ENCODE results near the gene RPS6KA5. TPM values are rescaled to one million over a fixed set of nuclear protein-coding genes. Genes with fewer than 3 reads are reported as not detected.

Gene RPS6KA5
- total and polyA plus RNA-seq, 2 donors from 2014 or later, result 0.95 to 9.4 TPM

DNA sequence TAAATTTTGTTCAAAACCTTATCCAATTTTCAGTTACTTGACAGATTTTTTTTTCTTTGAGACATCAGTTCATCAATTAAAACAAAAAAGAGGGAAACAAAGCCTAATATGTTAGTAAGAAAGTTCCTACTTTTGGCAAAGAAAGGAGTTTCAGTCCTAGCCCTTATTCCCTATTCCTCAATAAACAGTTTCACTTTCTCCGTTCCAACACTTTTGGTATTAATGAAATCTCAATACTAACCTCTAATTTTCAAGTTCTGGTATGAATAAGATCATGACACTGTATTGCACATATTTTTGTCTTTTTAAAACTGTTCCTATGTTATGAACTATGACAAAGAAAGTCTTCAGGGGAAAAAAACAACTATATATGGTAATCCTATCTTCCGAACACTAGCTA is 48.4 kb downstream of the RPS6KA5 start:
- H3K36me3 ChIP-seq (ENCODE audit: control insufficient read depth in 2 of 3, insufficient read depth in 3 of 3, low read length in 3 of 3), result no peaks in the 10 kb centered on the region
- DNase-seq (no peak), FAIRE-seq (peak; percentile 47)
- TF ChIP-seq, protein P1, sequence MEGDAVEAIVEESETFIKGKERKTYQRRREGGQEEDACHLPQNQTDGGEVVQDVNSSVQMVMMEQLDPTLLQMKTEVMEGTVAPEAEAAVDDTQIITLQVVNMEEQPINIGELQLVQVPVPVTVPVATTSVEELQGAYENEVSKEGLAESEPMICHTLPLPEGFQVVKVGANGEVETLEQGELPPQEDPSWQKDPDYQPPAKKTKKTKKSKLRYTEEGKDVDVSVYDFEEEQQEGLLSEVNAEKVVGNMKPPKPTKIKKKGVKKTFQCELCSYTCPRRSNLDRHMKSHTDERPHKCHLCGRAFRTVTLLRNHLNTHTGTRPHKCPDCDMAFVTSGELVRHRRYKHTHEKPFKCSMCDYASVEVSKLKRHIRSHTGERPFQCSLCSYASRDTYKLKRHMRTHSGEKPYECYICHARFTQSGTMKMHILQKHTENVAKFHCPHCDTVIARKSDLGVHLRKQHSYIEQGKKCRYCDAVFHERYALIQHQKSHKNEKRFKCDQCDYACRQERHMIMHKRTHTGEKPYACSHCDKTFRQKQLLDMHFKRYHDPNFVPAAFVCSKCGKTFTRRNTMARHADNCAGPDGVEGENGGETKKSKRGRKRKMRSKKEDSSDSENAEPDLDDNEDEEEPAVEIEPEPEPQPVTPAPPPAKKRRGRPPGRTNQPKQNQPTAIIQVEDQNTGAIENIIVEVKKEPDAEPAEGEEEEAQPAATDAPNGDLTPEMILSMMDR (IDR thresholded peaks at IDR 0.05; ENCODE audit: borderline replicate concordance, extremely low read depth, insufficient read depth), result no peak
- no peak overlapping the region for H3K9ac ChIP-seq (ENCODE audit: low read length in 3 of 3)
- H3K4me1 ChIP-seq (ENCODE audit: control insufficient read depth in 2 of 3, insufficient read depth in 2 of 3, low read depth in 1 of 3, low read length in 3 of 3), result peaks cover 0 to 3% (median 0%) of the 10 kb centered on the region in 3 donors
- H3K9me3 ChIP-seq (ENCODE audit: control insufficient read depth in 2 of 3, insufficient read depth in 1 of 3, low read length in 3 of 3), result no peaks in the 10 kb centered on the region
- intact Hi-C loops (cut with DNase I), result no loop called here
- H3K27ac ChIP-seq (ENCODE audit: low read depth in 2 of 2, low read length in 2 of 2), result no peak overlapping the region
- H3K27me3 ChIP-seq (ENCODE audit: control insufficient read depth, insufficient read depth, low read length), result no peaks in the 10 kb centered on the region
- H3K4me3 ChIP-seq (ENCODE audit: low read length in 3 of 3), result no peak overlapping the region

DNA sequence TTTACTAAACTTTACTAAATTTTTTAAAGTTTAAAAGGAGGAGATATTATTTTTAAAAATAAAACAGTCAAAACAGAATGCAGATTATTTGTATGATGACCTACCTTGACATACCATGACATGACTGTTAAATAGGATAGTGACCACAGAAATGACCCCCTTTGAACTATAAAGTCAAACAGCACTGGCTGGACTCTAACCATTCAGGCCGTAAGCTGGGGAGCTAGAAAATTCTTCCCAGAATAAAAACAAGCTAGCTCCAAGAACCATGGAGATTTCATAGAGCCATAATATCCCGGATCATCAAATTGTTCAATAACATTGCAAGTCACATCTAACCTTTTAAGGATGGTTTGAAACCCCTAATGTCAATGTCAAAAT is 50.3 kb downstream of the RPS6KA5 start:
- no peak for DNase-seq
- H3K4me3 ChIP-seq (ENCODE audit: low read length in 3 of 3), result no peak overlapping the region
- no peak overlapping the region for H3K27ac ChIP-seq (ENCODE audit: low read depth in 2 of 2, low read length in 2 of 2)
- H3K36me3 ChIP-seq (ENCODE audit: control insufficient read depth in 2 of 3, insufficient read depth in 3 of 3, low read length in 3 of 3), result no peaks in the 10 kb centered on the region
- no peak for FAIRE-seq
- peaks cover 0 to 6% (median 0%) of the 10 kb centered on the region in 3 donors for H3K4me1 ChIP-seq (ENCODE audit: control insufficient read depth in 2 of 3, insufficient read depth in 2 of 3, low read depth in 1 of 3, low read length in 3 of 3)
- H3K27me3 ChIP-seq (ENCODE audit: control insufficient read depth, insufficient read depth, low read length), result no peaks in the 10 kb centered on the region
- H3K9me3 ChIP-seq (ENCODE audit: control insufficient read depth in 2 of 3, insufficient read depth in 1 of 3, low read length in 3 of 3), result no peaks in the 10 kb centered on the region
- TF ChIP-seq, protein P1 (IDR thresholded peaks at IDR 0.05; ENCODE audit: borderline replicate concordance, extremely low read depth, insufficient read depth), result no peak
- no peak overlapping the region for H3K9ac ChIP-seq (ENCODE audit: low read length in 3 of 3)
- intact Hi-C loops (cut with DNase I), result no loop called here

DNA sequence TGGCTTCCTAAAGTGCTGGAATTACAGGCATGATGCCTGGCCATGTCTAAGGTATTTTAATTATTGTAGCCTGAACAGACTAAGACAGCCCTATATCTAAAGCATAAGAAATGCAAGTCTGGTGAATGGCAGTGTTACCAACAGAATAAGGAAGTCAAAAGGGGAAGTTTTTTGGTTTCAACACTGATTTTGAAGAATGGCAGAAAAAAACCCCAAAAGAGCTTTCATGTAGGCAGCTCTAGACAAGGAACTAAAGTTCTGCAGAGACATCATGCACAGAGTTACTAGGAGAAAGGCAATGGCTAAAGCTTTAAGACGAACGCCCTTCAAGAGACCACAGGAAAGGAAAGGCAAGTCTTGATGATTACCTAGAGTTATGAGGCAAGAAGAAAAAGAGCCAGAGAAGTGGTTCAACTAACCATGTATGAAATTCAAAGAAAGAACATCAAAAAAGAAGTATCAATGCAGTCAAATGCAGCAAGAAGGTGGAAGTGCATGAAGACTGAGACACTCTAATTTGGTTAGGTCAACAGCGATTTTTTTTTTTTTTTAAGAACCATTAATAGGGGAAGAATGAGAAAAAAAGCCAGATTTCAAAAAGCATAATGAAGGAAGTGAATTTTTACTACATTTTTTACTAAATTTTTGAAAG is 50.8 kb downstream of the RPS6KA5 start:
- Histone ChIP-seq H3K9me3 (ENCODE audit: control insufficient read depth in 2 of 3, insufficient read depth in 1 of 3, low read length in 3 of 3) (no peaks in the 10 kb centered on the region), H3K4me3 (ENCODE audit: low read length in 3 of 3) (no peak overlapping the region), H3K9ac (ENCODE audit: low read length in 3 of 3) (no peak overlapping the region), H3K36me3 (ENCODE audit: control insufficient read depth in 2 of 3, insufficient read depth in 3 of 3, low read length in 3 of 3) (no peaks in the 10 kb centered on the region), H3K4me1 (ENCODE audit: control insufficient read depth in 2 of 3, insufficient read depth in 2 of 3, low read depth in 1 of 3, low read length in 3 of 3) (peaks cover 0 to 6% (median 0%) of the 10 kb centered on the region in 3 donors), H3K27me3 (ENCODE audit: control insufficient read depth, insufficient read depth, low read length) (no peaks in the 10 kb centered on the region), H3K27ac (ENCODE audit: low read depth in 2 of 2, low read length in 2 of 2) (no peak overlapping the region)
- no peak for FAIRE-seq
- DNase-seq, result no peak
- intact Hi-C loops (cut with DNase I), result no loop called here
- TF ChIP-seq, protein P1 (IDR thresholded peaks at IDR 0.05; ENCODE audit: borderline replicate concordance, extremely low read depth, insufficient read depth), result no peak
